ENCODE measurements around the gene DEFB123. TPM values are rescaled to one million over a fixed set of nuclear protein-coding genes. Genes with fewer than 3 reads are reported as not detected.
A peak's percentile ranks its signal among the peaks of the same experiment; 100 is the strongest.

The DEFB123 gene
- total RNA-seq, 1 donor from 2014 or later, result not detected

- no peaks in the 10 kb centered on the region for H3K36me3 Mint-ChIP-seq (ENCODE audit: low read depth)
- no peaks in the 10 kb centered on the region for H3K9me3 Mint-ChIP-seq (ENCODE audit: low read depth)
Measured at GRCh38 chr20:31488115-31488514, 47.7 kb downstream of the DEFB123 start.

GRCh38 chr20:31489152-31489551 is 48.7 kb downstream of the DEFB123 start:
- Mint-ChIP-seq H3K9me3 (ENCODE audit: low read depth) (no peaks in the 10 kb centered on the region), H3K4me1 (ENCODE audit: low read depth) (no peaks in the 10 kb centered on the region), H3K27ac (ENCODE audit: unreplicated experiment) (no peak overlapping the region), H3K4me3 (ENCODE audit: unreplicated experiment) (no peak overlapping the region), H3K36me3 (ENCODE audit: low read depth) (no peaks in the 10 kb centered on the region), H3K27me3 (ENCODE audit: low read depth) (peaks cover 47% of the 10 kb centered on the region)
- TF ChIP-seq CTCF (IDR thresholded peaks at IDR 0.05), result no peak
- DNase-seq (ENCODE audit: low spot score), result no peak

More at GRCh38 chr20:31488115-31488514, 47.7 kb downstream of the DEFB123 start:
- H3K4me1 Mint-ChIP-seq (ENCODE audit: low read depth), result no peaks in the 10 kb centered on the region
- no peak for DNase-seq (ENCODE audit: low spot score)
- no peak overlapping the region for H3K4me3 Mint-ChIP-seq (ENCODE audit: unreplicated experiment)
- H3K27ac Mint-ChIP-seq (ENCODE audit: unreplicated experiment), result no peak overlapping the region
- no peak for TF ChIP-seq CTCF (IDR thresholded peaks at IDR 0.05)
- H3K27me3 Mint-ChIP-seq (ENCODE audit: low read depth), result peaks cover 45% of the 10 kb centered on the region

- no peaks in the 10 kb centered on the region for H3K36me3 Mint-ChIP-seq (ENCODE audit: low read depth)
Measured at GRCh38 chr20:31490752-31491151, 50.3 kb downstream of the DEFB123 start.

GRCh38 chr20:31494131-31494530 is 53.7 kb downstream of the DEFB123 start:
- H3K4me1 Mint-ChIP-seq (ENCODE audit: low read depth), result peaks cover 23% of the 10 kb centered on the region
- no peak for DNase-seq (ENCODE audit: low spot score)
- H3K4me3 Mint-ChIP-seq (ENCODE audit: unreplicated experiment), result no peak overlapping the region
- H3K36me3 Mint-ChIP-seq (ENCODE audit: low read depth), result no peaks in the 10 kb centered on the region
- TF ChIP-seq CTCF (IDR thresholded peaks at IDR 0.05), result peak; percentile 73
- peaks cover 28% of the 10 kb centered on the region for H3K27me3 Mint-ChIP-seq (ENCODE audit: low read depth)
- H3K9me3 Mint-ChIP-seq (ENCODE audit: low read depth), result peaks cover 3% of the 10 kb centered on the region
- no peak overlapping the region for H3K27ac Mint-ChIP-seq (ENCODE audit: unreplicated experiment)

More at GRCh38 chr20:31490752-31491151, 50.3 kb downstream of the DEFB123 start:
- Mint-ChIP-seq H3K27me3 (ENCODE audit: low read depth) (peaks cover 54% of the 10 kb centered on the region), H3K9me3 (ENCODE audit: low read depth) (peaks cover 3% of the 10 kb centered on the region), H3K4me3 (ENCODE audit: unreplicated experiment) (no peak overlapping the region), H3K4me1 (ENCODE audit: low read depth) (no peaks in the 10 kb centered on the region), H3K27ac (ENCODE audit: unreplicated experiment) (no peak overlapping the region)
- TF ChIP-seq CTCF (IDR thresholded peaks at IDR 0.05), result no peak
- DNase-seq (ENCODE audit: low spot score), result no peak

- no peaks in the 10 kb centered on the region for H3K36me3 Mint-ChIP-seq (ENCODE audit: low read depth)
- H3K27ac Mint-ChIP-seq (ENCODE audit: unreplicated experiment), result peak overlapping the region; percentile 90
- peak; percentile 7 for TF ChIP-seq CTCF (IDR thresholded peaks at IDR 0.05)
- peaks cover 23% of the 10 kb centered on the region for H3K4me1 Mint-ChIP-seq (ENCODE audit: low read depth)
- peaks cover 14% of the 10 kb centered on the region for H3K27me3 Mint-ChIP-seq (ENCODE audit: low read depth)
- peak overlapping the region; percentile 47 for H3K4me3 Mint-ChIP-seq (ENCODE audit: unreplicated experiment)
- H3K9me3 Mint-ChIP-seq (ENCODE audit: low read depth), result peaks cover 3% of the 10 kb centered on the region
- DNase-seq (ENCODE audit: low spot score), result no peak
Measured at GRCh38 chr20:31496761-31497295, 56.4 kb downstream of the DEFB123 start.

All from chondrocyte (in vitro differentiated cells).